B cell (primary cell): ENCODE measurements around the gene OTUD6A.

Experiments used
- EZH2 ChIP-seq: IDR thresholded peaks from 2 replicates; pipeline ENCODE4 v1.6.1; 2012; ENCODE audit warnings: borderline replicate concordance, low read depth, mild to moderate bottlenecking, moderate library complexity, low read length; ENCODE audit not compliant: insufficient read depth, poor library complexity, severe bottlenecking
- TF ChIP-seq, protein P1 (sequence below): fragments of 200-600 bp; IDR thresholded peaks from one replicate; pipeline ENCODE4 v1.8.0; 2022; ENCODE audit warnings: antibody characterized with exemption, mild to moderate bottlenecking

DNA sequence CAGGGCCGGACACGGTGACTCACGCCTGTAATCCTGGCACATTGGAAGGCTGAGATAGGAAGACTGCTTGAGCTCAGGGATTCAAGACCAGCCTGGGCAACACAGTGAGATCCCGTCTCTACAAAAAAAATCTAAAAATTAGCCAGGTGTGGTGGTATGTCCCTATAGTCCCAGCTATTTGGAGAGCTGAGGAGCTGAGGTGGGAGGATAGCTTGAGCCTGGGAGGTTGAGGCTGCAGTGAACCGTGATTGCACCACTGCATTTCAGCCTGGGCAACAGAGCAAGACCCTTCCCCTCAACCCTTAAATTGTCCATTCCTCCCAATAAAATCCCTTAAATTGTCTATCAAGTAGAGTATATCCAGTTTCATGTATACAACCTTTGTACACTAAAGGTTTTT is 17.0 kb downstream of the OTUD6A start:
- TF ChIP-seq EZH2, result no peak
- TF ChIP-seq, protein P1, sequence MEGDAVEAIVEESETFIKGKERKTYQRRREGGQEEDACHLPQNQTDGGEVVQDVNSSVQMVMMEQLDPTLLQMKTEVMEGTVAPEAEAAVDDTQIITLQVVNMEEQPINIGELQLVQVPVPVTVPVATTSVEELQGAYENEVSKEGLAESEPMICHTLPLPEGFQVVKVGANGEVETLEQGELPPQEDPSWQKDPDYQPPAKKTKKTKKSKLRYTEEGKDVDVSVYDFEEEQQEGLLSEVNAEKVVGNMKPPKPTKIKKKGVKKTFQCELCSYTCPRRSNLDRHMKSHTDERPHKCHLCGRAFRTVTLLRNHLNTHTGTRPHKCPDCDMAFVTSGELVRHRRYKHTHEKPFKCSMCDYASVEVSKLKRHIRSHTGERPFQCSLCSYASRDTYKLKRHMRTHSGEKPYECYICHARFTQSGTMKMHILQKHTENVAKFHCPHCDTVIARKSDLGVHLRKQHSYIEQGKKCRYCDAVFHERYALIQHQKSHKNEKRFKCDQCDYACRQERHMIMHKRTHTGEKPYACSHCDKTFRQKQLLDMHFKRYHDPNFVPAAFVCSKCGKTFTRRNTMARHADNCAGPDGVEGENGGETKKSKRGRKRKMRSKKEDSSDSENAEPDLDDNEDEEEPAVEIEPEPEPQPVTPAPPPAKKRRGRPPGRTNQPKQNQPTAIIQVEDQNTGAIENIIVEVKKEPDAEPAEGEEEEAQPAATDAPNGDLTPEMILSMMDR, result no peak
